Stimulated activated CD8-positive, alpha-beta memory T cell treated with anti-CD3 and anti-CD28 coated beads, Interleukin-12 subunit alpha, Interleukin-12 subunit beta, amount 100 ng/mL, for 24 hours (primary cell): ENCODE results near the gene TMEM109.

Experiments
- DNase-seq: peaks from one replicate; pipeline ENCODE4 v3.0.0-alpha.2; 2020; ENCODE audit errors: extremely low read depth

Gene TMEM109

GRCh38 chr11:60970890-60971289 is 56.9 kb downstream of the TMEM109 start:
- no peak for DNase-seq

GRCh38 chr11:60971520-60971919 is 57.6 kb downstream of the TMEM109 start, which contains the start of gene CD6:
CD6 (plus strand) TSS chr11:60971680; CDS start chr11:60971866, 186 bp downstream.
- no peak for DNase-seq

DNA sequence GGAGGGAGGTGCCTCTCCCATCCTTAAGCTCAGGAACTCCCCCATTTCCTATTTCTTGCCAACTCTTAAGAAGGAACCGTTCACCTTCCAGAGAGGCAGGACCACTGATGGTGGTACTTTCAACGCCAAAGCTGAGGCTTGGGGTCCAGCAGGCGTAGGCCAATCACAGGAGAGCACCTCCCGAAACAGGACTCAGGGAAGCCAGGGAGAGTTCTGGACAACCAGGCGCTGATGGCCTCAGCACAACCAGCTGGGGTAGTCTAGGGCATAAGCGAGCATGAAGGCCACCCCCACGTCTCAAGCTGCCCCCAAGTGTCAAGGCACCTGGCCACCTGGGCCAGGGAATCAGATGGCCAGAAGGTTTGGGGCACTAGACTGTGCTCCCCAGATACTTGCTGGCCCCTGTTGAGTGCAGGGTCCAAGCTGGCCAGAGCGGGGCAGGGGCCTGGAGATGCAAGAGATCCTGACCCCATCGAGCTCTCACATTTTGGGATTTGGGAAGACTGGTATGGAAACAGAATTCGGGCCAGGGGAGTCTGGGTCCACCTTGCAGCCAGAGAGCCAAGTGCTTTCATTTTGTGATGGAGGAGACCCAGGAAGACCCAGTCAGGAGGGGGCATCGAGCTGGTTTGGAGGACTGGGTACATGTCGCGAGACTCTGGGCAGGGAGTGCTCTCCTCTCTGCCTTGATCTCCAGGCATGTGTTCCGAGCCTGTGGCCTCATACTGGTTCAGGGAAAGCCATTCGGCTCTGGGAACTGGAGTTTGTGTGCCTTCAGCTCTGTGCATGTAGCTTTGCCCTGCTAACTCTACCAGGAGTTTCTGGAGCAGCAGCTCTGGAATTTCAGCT is 58.4 kb downstream of the TMEM109 start:
- no peak for DNase-seq
